Cardiac fibroblast (primary cell): Measurements from ENCODE around the gene OLFM4.
"Not testable (repeated sequence)": the region's sequence is repeated elsewhere in the genome, so short reads cannot be mapped to it uniquely, and the experiment has no call there.

Experiments
- DNase-seq, 2 donors: peaks; one replicate each; pipeline versions ENCODE4 v3.0.0 to v3.0.0-alpha.2; 2010; ENCODE audit warnings: low read depth in 2 of 2
- H3K4me3 ChIP-seq, 2 donors: replicated peaks in 1 of 2; 1 replicate in 1 of 2; 2 replicates in 1 of 2; pipeline ENCODE4 v1.5.1; 2011; ENCODE audit warnings: low read depth in 2 of 2, low read length in 2 of 2, mild to moderate bottlenecking in 2 of 2, moderate library complexity in 1 of 2
- TF ChIP-seq, protein P1 (sequence below): IDR thresholded peaks from one replicate; pipeline ENCODE4 v1.5.1; 2011; ENCODE audit warnings: low read depth, mild to moderate bottlenecking, low read length, inconsistent platforms

The OLFM4 gene

DNA sequence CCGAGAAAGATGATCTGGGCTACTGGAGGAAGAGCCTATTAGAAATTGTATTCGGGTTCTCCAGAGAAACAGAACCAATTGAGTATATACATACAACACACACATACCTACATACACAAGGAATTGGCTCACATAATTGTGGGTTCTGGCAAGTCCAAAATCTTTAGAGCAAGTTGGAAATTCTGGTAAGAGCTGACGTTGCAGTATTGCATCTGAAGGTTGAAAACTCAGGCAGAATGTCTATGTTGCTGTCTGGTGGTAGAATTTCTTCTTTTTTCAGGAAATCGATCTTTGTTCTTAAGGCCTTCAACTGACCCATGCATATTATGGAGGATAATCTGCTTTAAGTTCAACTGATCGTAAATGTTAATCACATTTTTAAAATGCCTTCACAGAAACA lies 15.5 kb upstream of the OLFM4 start:
- no peak overlapping the region for H3K4me3 ChIP-seq
- TF ChIP-seq, protein P1, sequence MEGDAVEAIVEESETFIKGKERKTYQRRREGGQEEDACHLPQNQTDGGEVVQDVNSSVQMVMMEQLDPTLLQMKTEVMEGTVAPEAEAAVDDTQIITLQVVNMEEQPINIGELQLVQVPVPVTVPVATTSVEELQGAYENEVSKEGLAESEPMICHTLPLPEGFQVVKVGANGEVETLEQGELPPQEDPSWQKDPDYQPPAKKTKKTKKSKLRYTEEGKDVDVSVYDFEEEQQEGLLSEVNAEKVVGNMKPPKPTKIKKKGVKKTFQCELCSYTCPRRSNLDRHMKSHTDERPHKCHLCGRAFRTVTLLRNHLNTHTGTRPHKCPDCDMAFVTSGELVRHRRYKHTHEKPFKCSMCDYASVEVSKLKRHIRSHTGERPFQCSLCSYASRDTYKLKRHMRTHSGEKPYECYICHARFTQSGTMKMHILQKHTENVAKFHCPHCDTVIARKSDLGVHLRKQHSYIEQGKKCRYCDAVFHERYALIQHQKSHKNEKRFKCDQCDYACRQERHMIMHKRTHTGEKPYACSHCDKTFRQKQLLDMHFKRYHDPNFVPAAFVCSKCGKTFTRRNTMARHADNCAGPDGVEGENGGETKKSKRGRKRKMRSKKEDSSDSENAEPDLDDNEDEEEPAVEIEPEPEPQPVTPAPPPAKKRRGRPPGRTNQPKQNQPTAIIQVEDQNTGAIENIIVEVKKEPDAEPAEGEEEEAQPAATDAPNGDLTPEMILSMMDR = no peak
- DNase-seq = no peak

DNA sequence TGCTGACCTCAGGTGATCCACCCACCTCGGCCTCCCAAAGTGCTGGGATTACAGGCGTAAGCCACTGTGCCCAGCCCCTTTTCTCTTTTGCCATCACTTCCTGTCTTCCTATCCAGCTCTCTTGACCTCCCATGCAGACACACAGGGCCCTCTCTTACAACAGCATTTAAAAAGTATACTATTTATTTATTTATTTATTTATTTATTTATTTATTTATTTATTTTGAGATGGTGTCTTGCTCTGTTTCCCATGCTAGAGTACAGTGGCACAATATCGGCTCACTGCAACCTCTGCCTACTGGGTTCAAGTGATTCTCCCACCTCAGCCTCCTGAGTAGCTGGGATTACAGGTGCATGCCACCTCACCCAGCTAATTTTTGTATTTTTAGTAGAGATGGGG lies 14.6 kb upstream of the OLFM4 start:
- not testable (repeated sequence) for DNase-seq, H3K4me3 ChIP-seq

GRCh38 chr13:53014495-53015443 lies 13.8 kb upstream of the OLFM4 start:
- H3K4me3 ChIP-seq = no peak overlapping the region
- TF ChIP-seq, protein P1 = no peak
- DNase-seq = no peak

DNA sequence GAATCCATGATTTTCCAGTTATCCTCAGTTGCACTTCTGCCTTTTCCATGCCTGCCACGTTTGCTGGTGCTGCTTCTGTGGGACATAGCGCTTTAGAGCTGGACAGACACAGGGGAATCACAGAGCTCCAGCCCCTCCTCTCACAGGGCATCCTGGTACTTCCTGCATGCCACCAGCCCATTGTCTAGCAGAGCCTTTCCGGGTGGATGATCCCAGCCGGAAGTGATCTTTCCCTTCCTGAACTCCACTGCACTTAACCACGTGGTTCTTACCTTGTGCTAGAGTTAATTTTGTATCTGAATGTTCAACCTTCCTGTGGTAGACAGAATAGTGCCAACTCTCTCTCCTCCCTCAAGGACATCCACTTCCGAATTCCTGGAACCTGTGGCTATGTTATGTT lies 12.6 kb upstream of the OLFM4 start:
- H3K4me3 ChIP-seq = no peak overlapping the region
- TF ChIP-seq, protein P1 = no peak
- no peak for DNase-seq

- TF ChIP-seq, protein P1 = no peak
- no peak overlapping the region for H3K4me3 ChIP-seq
- no peak for DNase-seq
These were observed 11.1 kb upstream of the OLFM4 start for GRCh38 chr13:53017433-53017970.

DNA sequence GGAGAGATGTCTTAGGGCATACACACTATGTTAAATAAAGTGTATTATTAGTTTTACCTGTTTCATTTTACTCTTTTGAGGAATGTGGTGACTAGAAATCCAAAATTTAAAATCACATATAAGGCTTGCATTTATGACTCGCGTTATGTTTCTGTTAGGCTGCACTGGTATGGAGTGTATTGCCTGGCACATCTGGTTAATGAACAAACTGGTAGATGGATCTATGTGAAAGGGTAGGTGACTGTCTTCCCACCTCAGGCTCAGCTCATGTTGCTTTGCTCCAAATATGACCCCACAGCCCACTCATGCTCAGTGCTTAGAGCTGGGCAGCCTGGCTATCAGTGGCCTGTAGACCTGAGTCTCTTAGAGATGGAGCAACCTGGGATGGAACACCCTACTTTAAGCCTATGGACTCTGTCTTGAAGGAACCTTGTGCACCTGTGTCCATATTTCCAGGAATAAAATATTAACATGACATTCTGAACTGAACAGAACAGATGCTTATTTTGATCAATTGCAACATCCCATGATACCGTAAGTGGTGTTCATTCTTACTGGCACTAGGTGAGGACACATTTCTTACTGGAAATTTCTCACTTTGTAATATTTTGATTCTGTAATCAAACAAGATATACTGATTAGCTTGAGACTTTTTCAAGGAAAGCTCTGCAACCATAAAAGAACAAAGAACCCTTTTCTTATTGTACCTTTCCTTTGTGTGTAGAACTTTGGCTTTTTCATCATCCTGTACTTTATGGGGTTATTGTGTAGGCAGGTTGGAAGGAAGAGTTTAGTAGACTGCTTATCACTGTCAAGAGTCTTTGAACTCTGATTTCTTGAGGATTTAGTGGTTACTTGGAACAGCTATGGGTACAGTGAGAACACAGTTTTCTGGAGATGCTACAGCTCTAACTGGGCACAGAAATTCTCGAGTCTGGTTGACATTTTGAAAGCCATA lies 9.6 kb upstream of the OLFM4 start:
- H3K4me3 ChIP-seq = no peak overlapping the region
- TF ChIP-seq, protein P1 = no peak
- DNase-seq = no peak
